T-helper 17 cell (primary cell): ENCODE data around the gene NDUFB4. TPM values are rescaled to one million over a fixed set of nuclear protein-coding genes. Genes with fewer than 3 reads are reported as not detected.

Source experiments
- total RNA-seq, 4 donors: library from RNA in 2 of 4; stranded (reverse) in 2 of 4; gene quantifications; one replicate each; pipeline ENCODE4 v1.2.3 and lab custom pipeline; 2022 to 2026

Gene NDUFB4
- total RNA-seq, 2 donors from 2014 or later = 69.9 to 77.3 TPM

Other genes with a start within 250 kb of the NDUFB4 start
- gene LRRC58, start 247.0 kb upstream of the NDUFB4 start, total RNA-seq = 10 to 100 TPM; 14.1 to 15.4 TPM
- 10 to 100 TPM in 1 of 2 donors, 1 to 10 TPM in 1; 1.1 to 17.4 TPM for gene FSTL1, start 145.3 kb upstream of the NDUFB4 start, total RNA-seq
- 10 to 100 TPM in 1 of 2 donors, 1 to 10 TPM in 1; 2.8 to 19.1 TPM for gene HGD, start 85.9 kb downstream of the NDUFB4 start, total RNA-seq
- gene RABL3, start 146.2 kb downstream of the NDUFB4 start, total RNA-seq = 10 to 100 TPM; 17.3 to 17.8 TPM
- gene GTF2E1, start 146.4 kb downstream of the NDUFB4 start, total RNA-seq = 10 to 100 TPM in 1 of 2 donors, 1 to 10 TPM in 1; 9.6 to 11.4 TPM